Effector CD8-positive, alpha-beta T cell (primary cell): ENCODE results near the gene KDM4F.

Experiments used
- DNase-seq: peaks from one replicate; lab custom pipeline; 2025; lab: John Stamatoyannopoulos, UW

KDM4F gene

GRCh38 chr11:95091663-95092180 is 42.5 kb downstream of the KDM4F start:
- no peak for DNase-seq

GRCh38 chr11:95092549-95093324 is 43.5 kb downstream of the KDM4F start:
- DNase-seq, result no peak

GRCh38 chr11:95093548-95093947 is 44.3 kb downstream of the KDM4F start:
- DNase-seq, result no peak

- no peak for DNase-seq
Observed at GRCh38 chr11:95095858-95096587, 46.8 kb downstream of the KDM4F start.

GRCh38 chr11:95097209-95097608 is 48.0 kb downstream of the KDM4F start:
- no peak for DNase-seq

- no peak for DNase-seq
Observed at GRCh38 chr11:95098826-95099225, 49.6 kb downstream of the KDM4F start.

GRCh38 chr11:95100191-95100648 is 51.0 kb downstream of the KDM4F start:
- no peak for DNase-seq
